ENCODE data around the gene RSKR. TPM values are rescaled to one million over a fixed set of nuclear protein-coding genes. Genes with fewer than 3 reads are reported as not detected.
A peak's percentile ranks its signal among the peaks of the same experiment; 100 is the strongest.

RSKR gene
- total RNA-seq, 1 experiment from 2014 or later = 25.8 TPM

DNA sequence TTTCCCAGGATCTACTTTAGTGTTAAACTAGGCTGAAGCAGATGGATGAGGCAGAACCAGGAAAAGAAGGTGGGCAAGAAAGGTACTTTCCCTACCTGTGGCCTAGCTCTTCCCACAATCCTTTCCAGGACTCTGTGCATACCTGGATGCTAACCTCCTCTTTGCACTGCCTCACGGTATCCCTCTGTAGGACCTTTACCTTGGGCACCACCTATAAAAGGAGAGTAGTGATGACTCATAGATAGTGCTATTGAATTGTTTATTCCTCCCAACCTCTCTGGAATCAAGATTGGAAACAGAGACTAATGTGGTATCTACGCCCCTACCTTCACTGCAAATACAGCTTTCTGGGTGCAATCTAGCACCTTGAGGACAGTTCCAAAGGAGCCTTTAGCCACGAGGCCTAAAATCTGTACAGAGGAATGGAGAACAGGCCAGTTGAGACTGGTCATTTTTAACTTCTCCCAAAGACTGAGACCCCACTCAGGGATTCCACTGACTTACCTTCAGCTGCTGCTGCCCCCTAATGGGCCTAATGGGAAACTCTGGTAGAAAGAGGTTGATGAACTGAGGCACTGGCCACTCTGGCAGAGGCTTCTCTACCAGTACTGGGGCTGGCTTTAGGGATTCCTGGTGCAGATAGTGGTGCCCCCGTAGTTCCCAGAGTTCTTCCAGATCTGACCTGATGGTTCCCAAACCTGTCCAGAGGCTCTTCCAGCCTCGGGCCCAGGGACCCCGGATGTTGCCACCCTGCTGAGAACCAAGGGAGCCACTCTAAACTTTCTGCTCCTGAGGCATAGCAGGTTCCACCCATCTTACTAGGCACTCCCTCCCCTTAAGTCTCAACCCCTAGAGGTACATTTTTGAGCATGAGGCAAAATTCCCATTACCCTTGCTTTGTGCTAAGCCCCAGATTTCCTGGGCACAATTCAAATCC, 781 bp downstream of the RSKR start:
- Histone ChIP-seq H3K4ac (ENCODE audit: low read depth, low read length) (no peak overlapping the region), H3T11ph (ENCODE audit: low read length) (no peak overlapping the region), H3K79me2 (ENCODE audit: insufficient read depth, low read length) (no peaks in the 10 kb centered on the region), H4K5ac (ENCODE audit: insufficient read length, low read depth, low read length) (no peak overlapping the region), H3K18ac (ENCODE audit: insufficient read length, low read depth, low read length) (no peak overlapping the region), H2AFZ (ENCODE audit: low read length) (no peak overlapping the region), H2BK5ac (ENCODE audit: insufficient read length, low read length) (no peak overlapping the region), H3K23me2 (ENCODE audit: insufficient read length, low read depth, low read length, poor library complexity, severe bottlenecking) (no peaks in the 10 kb centered on the region), H3K79me1 (ENCODE audit: insufficient read depth, low read depth, low read length, poor library complexity, severe bottlenecking) (no peaks in the 10 kb centered on the region), H3K4me2 (ENCODE audit: insufficient read depth, insufficient read length, low read length) (no peak overlapping the region), H2BK15ac (ENCODE audit: low read depth, low read length) (no peak overlapping the region), H3K27ac (ENCODE audit: insufficient read length, low read depth, low read length) (no peak overlapping the region), H4K91ac (ENCODE audit: insufficient read length, low read depth, low read length) (no peak overlapping the region), H3K27me3 (ENCODE audit: insufficient read depth, low read length) (no peaks in the 10 kb centered on the region), H3K56ac (ENCODE audit: insufficient read length, low read depth, low read length) (no peak overlapping the region), H3K23ac (ENCODE audit: insufficient read length, low read depth, low read length) (no peak overlapping the region), H3K9me3 (ENCODE audit: control insufficient read depth, low read depth, low read length) (no peaks in the 10 kb centered on the region), H3K4me1 (ENCODE audit: insufficient read depth, low read length) (no peaks in the 10 kb centered on the region), H2AK5ac (ENCODE audit: insufficient read length, low read length) (no peak overlapping the region), H4K8ac (replicated peaks; ENCODE audit: insufficient read length, low read depth, low read length) (no peak overlapping the region), H2BK120ac (ENCODE audit: low read depth, low read length, poor library complexity, severe bottlenecking) (no peak overlapping the region), H2BK20ac (ENCODE audit: low read depth, low read length, poor library complexity, severe bottlenecking) (no peak overlapping the region), H2BK12ac (ENCODE audit: insufficient read length, low read depth, low read length) (no peak overlapping the region), H3K9ac (ENCODE audit: extremely low read depth, insufficient read length, low read length) (no peak overlapping the region), H4K20me1 (ENCODE audit: control insufficient read depth, insufficient read depth, insufficient read length) (no peaks in the 10 kb centered on the region), H3K14ac (ENCODE audit: insufficient read depth, low read length) (no peak overlapping the region)
- Mint-ChIP-seq H3K4me3 (no peak overlapping the region), H3K4me1 (no peaks in the 10 kb centered on the region), H3K27ac (peak overlapping the region in 2 of 3 experiments; percentile 30 to 64; a peak in 2 of 7 replicates), H3K27me3 (ENCODE audit: low read depth) (no peaks in the 10 kb centered on the region), H3K36me3 (ENCODE audit: insufficient read depth in 1 of 3, low read depth in 3 of 3) (peaks cover 30 to 93% (median 81%) of the 10 kb centered on the region in 3 experiments; a peak in 6 of 7 replicates), H3K9me3 (no peaks in the 10 kb centered on the region)
- no CpG with 5 or more reads among the region's 6 CpGs for WGBS (ENCODE audit: extremely low coverage, insufficient read length, low lambda C conversion rate)
- TF ChIP-seq, protein P1, sequence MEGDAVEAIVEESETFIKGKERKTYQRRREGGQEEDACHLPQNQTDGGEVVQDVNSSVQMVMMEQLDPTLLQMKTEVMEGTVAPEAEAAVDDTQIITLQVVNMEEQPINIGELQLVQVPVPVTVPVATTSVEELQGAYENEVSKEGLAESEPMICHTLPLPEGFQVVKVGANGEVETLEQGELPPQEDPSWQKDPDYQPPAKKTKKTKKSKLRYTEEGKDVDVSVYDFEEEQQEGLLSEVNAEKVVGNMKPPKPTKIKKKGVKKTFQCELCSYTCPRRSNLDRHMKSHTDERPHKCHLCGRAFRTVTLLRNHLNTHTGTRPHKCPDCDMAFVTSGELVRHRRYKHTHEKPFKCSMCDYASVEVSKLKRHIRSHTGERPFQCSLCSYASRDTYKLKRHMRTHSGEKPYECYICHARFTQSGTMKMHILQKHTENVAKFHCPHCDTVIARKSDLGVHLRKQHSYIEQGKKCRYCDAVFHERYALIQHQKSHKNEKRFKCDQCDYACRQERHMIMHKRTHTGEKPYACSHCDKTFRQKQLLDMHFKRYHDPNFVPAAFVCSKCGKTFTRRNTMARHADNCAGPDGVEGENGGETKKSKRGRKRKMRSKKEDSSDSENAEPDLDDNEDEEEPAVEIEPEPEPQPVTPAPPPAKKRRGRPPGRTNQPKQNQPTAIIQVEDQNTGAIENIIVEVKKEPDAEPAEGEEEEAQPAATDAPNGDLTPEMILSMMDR (conservative IDR thresholded peaks at IDR 0.05) = peak; percentile 76
- DNase-seq = peak; percentile 71
